H9 (cell line): Measurements from ENCODE around the gene FUT2. TPM values are rescaled to one million over a fixed set of nuclear protein-coding genes. Genes with fewer than 3 reads are reported as not detected.

Experiments
- DNase-seq: peaks from one replicate; pipeline ENCODE4 v3.0.0-alpha.2; 2017
- H2AFZ ChIP-seq: one replicate; pipeline ENCODE4 v1.6.1; 2013; ENCODE audit warnings: mild to moderate bottlenecking, low read length, control low read depth, moderate library complexity
- H2AK5ac ChIP-seq: 2 replicates; pipeline ENCODE4 v1.6.1; 2013; ENCODE audit warnings: low read length, control low read depth, mixed read lengths; ENCODE audit not compliant: insufficient read length
- H2BK120ac ChIP-seq: one replicate; pipeline ENCODE4 v1.6.1; 2013; ENCODE audit warnings: low read depth, mild to moderate bottlenecking, low read length, control low read depth, inconsistent platforms; ENCODE audit not compliant: poor library complexity, severe bottlenecking
- H2BK12ac ChIP-seq: 2 replicates; pipeline ENCODE4 v1.6.1; 2013; ENCODE audit warnings: low read length, control low read depth, mixed read lengths, low read depth; ENCODE audit not compliant: insufficient read length
- H2BK15ac ChIP-seq: 2 replicates; pipeline ENCODE4 v1.6.1; 2013; ENCODE audit warnings: low read depth, low read length, control low read depth
- H2BK20ac ChIP-seq: one replicate; pipeline ENCODE4 v1.6.1; 2013; ENCODE audit warnings: low read depth, mild to moderate bottlenecking, low read length, control low read depth, inconsistent platforms; ENCODE audit not compliant: poor library complexity, severe bottlenecking
- H2BK5ac ChIP-seq: 2 replicates; pipeline ENCODE4 v1.6.1; 2013; ENCODE audit warnings: low read length, control low read depth, mixed read lengths; ENCODE audit not compliant: insufficient read length
- H3K14ac ChIP-seq: 2 replicates; pipeline ENCODE4 v1.6.1; 2013; ENCODE audit warnings: low read length, control low read depth; ENCODE audit not compliant: insufficient read depth
- H3K18ac ChIP-seq: 2 replicates; pipeline ENCODE4 v1.6.1; 2013; ENCODE audit warnings: low read depth, mild to moderate bottlenecking, mixed read lengths, low read length, control low read depth; ENCODE audit not compliant: insufficient read length
- H3K23ac ChIP-seq: 2 replicates; pipeline ENCODE4 v1.6.1; 2013; ENCODE audit warnings: low read length, control low read depth, mixed read lengths, low read depth; ENCODE audit not compliant: insufficient read length
- H3K23me2 ChIP-seq: 2 replicates; pipeline ENCODE4 v1.6.1; 2013; ENCODE audit warnings: low read depth, mild to moderate bottlenecking, mixed read lengths, low read length, control low read depth; ENCODE audit not compliant: insufficient read length, poor library complexity, severe bottlenecking
- H3K27ac ChIP-seq: 2 replicates; pipeline ENCODE4 v1.5.1; 2013; ENCODE audit warnings: low read length, control low read depth, mixed read lengths, low read depth; ENCODE audit not compliant: insufficient read length
- H3K27me3 ChIP-seq: 2 replicates; pipeline ENCODE4 v1.6.1; 2013; ENCODE audit warnings: low read length, control low read depth, inconsistent platforms; ENCODE audit not compliant: insufficient read depth
- H3K4ac ChIP-seq: 2 replicates; pipeline ENCODE4 v1.6.1; 2013; ENCODE audit warnings: low read depth, mild to moderate bottlenecking, control low read depth, inconsistent platforms, low read length, moderate library complexity
- H3K4me1 ChIP-seq: 2 replicates; pipeline ENCODE4 v1.6.1; 2013; ENCODE audit warnings: low read length, control low read depth, inconsistent platforms; ENCODE audit not compliant: insufficient read depth
- H3K4me2 ChIP-seq: 2 replicates; pipeline ENCODE4 v1.6.1; 2013; ENCODE audit warnings: low read length, control low read depth, mixed read lengths; ENCODE audit not compliant: insufficient read length, insufficient read depth
- H3K56ac ChIP-seq: 2 replicates; pipeline ENCODE4 v1.6.1; 2013; ENCODE audit warnings: low read depth, mild to moderate bottlenecking, mixed read lengths, low read length, control low read depth; ENCODE audit not compliant: insufficient read length
- H3K79me1 ChIP-seq: 2 replicates; pipeline ENCODE4 v1.6.1; 2013; ENCODE audit warnings: low read depth, mild to moderate bottlenecking, moderate library complexity, low read length, control low read depth, inconsistent platforms; ENCODE audit not compliant: insufficient read depth, poor library complexity, severe bottlenecking
- H3K79me2 ChIP-seq: 2 replicates; pipeline ENCODE4 v1.6.1; 2013; ENCODE audit warnings: low read length, control low read depth, inconsistent platforms; ENCODE audit not compliant: insufficient read depth
- H3K9ac ChIP-seq: 2 replicates; pipeline ENCODE4 v1.6.1; 2013; ENCODE audit warnings: low read length, control low read depth, mixed read lengths; ENCODE audit not compliant: insufficient read length; ENCODE audit errors: extremely low read depth
- H3K9me3 ChIP-seq: one replicate; pipeline ENCODE4 v1.6.1; 2013; ENCODE audit warnings: low read depth, low read length, inconsistent platforms; ENCODE audit not compliant: control insufficient read depth
- H3T11ph ChIP-seq: one replicate; pipeline ENCODE4 v1.6.1; 2013; ENCODE audit warnings: mild to moderate bottlenecking, low read length, control low read depth, inconsistent platforms
- H4K20me1 ChIP-seq: one replicate; pipeline ENCODE4 v1.6.1; 2013; ENCODE audit not compliant: control insufficient read depth, insufficient read length, insufficient read depth
- H4K5ac ChIP-seq: 2 replicates; pipeline ENCODE4 v1.6.1; 2013; ENCODE audit warnings: low read depth, mild to moderate bottlenecking, mixed read lengths, low read length, control low read depth; ENCODE audit not compliant: insufficient read length
- H4K8ac ChIP-seq: replicated peaks from 2 replicates; pipeline ENCODE4 v1.6.1; 2013; ENCODE audit warnings: low read length, control low read depth, mixed read lengths, low read depth; ENCODE audit not compliant: insufficient read length
- H4K91ac ChIP-seq: 2 replicates; pipeline ENCODE4 v1.6.1; 2013; ENCODE audit warnings: low read depth, mild to moderate bottlenecking, moderate library complexity, mixed read lengths, low read length, control low read depth; ENCODE audit not compliant: insufficient read length
- H3K27ac Mint-ChIP-seq, 3 experiments: 2 replicates in 2 of 3; 3 replicates in 1 of 3; pipeline ENCODE4 v1.8.0; 2020 to 2021; ENCODE audit warnings: mixed read lengths in 3 of 3, mild to moderate bottlenecking in 1 of 3, moderate library complexity in 1 of 3
- H3K27me3 Mint-ChIP-seq: 2 replicates; pipeline ENCODE4 v1.8.0; 2021; ENCODE audit warnings: low read depth, mild to moderate bottlenecking, moderate library complexity, mixed read lengths
- H3K36me3 Mint-ChIP-seq, 3 experiments: 2 replicates in 2 of 3; 3 replicates in 1 of 3; pipeline ENCODE4 v1.8.0; 2020 to 2021; ENCODE audit warnings: low read depth in 3 of 3, mixed read lengths in 3 of 3; ENCODE audit not compliant: insufficient read depth in 1 of 3
- H3K4me1 Mint-ChIP-seq, 2 experiments: 2 replicates each; pipeline ENCODE4 v1.8.0; 2020; ENCODE audit warnings: mixed read lengths in 2 of 2
- H3K4me3 Mint-ChIP-seq, 2 experiments: 2 replicates in 1 of 2; 3 replicates in 1 of 2; pipeline ENCODE4 v1.8.0; 2020 to 2021; ENCODE audit warnings: mild to moderate bottlenecking in 2 of 2, mixed read lengths in 2 of 2, moderate library complexity in 1 of 2
- H3K9me3 Mint-ChIP-seq, 2 experiments: 2 replicates in 1 of 2; 3 replicates in 1 of 2; pipeline ENCODE4 v1.8.0; 2020; ENCODE audit warnings: mild to moderate bottlenecking in 2 of 2, mixed read lengths in 2 of 2, moderate library complexity in 1 of 2
- CTCF ChIP-seq: fragments of 200-600 bp; sonication (generic); conservative IDR thresholded peaks from 3 replicates; pipeline ENCODE4 v1.8.0; 2021; ENCODE audit warnings: antibody characterized with exemption, mild to moderate bottlenecking
- WGBS: extraction: QIAGEN DNeasy Blood & Tissue Kit; methylation state at CpG from one replicate; pipeline ENCODE4 v1.1.7; 2013; ENCODE audit warnings: missing lambda C conversion rate, low lambda C conversion rate, mixed read lengths; ENCODE audit not compliant: insufficient read length; ENCODE audit errors: extremely low coverage; 5-methylcytosine and 5-hydroxymethylcytosine counted together
- total RNA-seq: library from RNA; stranded (reverse); gene quantifications from 2 replicates; pipeline ENCODE4 v1.2.1, GENCODE V29; 2021

The FUT2 gene
- total RNA-seq, 1 experiment from 2014 or later = 11.4 TPM

DNA sequence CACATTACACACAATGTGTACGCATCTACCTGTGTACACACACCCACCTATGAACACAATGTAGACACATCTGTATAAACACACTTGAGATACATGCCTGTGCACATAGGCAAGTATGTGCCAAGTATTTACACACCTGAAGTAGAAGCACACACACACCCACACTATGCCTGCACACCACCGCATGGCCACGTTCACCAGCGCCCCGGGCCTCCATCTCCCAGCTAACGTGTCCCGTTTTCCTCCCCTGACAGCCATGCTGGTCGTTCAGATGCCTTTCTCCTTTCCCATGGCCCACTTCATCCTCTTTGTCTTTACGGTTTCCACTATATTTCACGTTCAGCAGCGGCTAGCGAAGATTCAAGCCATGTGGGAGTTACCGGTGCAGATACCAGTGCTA, 6.9 kb downstream of the FUT2 start:
- no peak overlapping the region for H2BK12ac ChIP-seq
- no CpG with 5 or more reads among the region's 13 CpGs for WGBS
- no peak overlapping the region for H3K4ac ChIP-seq
- Mint-ChIP-seq H3K4me3 (no peak overlapping the region; a peak in 1 of 5 replicates), H3K9me3 (peaks cover 2 to 4% of the 10 kb centered on the region in 2 experiments; a peak in 3 of 5 replicates), H3K36me3 (peaks cover 24 to 37% (median 33%) of the 10 kb centered on the region in 3 experiments), H3K27me3 (no peaks in the 10 kb centered on the region), H3K27ac (no peak overlapping the region), H3K4me1 (peaks cover 0 to 7% of the 10 kb centered on the region in 2 experiments; a peak in 3 of 4 replicates)
- no peak overlapping the region for H3K27ac ChIP-seq
- no peak overlapping the region for H3K56ac ChIP-seq
- H3K4me1 ChIP-seq = no peaks in the 10 kb centered on the region
- no peak overlapping the region for H3K23ac ChIP-seq
- H3K27me3 ChIP-seq = no peaks in the 10 kb centered on the region
- H4K5ac ChIP-seq = no peak overlapping the region
- no peak for TF ChIP-seq CTCF
- no peaks in the 10 kb centered on the region for H4K20me1 ChIP-seq
- no peak overlapping the region for H4K91ac ChIP-seq
- H3K18ac ChIP-seq = no peak overlapping the region
- H3K4me2 ChIP-seq = no peak overlapping the region
- no peaks in the 10 kb centered on the region for H3K79me1 ChIP-seq
- no peak overlapping the region for H2BK15ac ChIP-seq
- no peak overlapping the region for H3K9ac ChIP-seq
- no peak overlapping the region for H2BK5ac ChIP-seq
- DNase-seq = no peak
- H3K79me2 ChIP-seq = no peaks in the 10 kb centered on the region
- H2AK5ac ChIP-seq = no peak overlapping the region
- H3K9me3 ChIP-seq = no peaks in the 10 kb centered on the region
- no peak overlapping the region for H3T11ph ChIP-seq
- H2BK20ac ChIP-seq = no peak overlapping the region
- H3K23me2 ChIP-seq = no peaks in the 10 kb centered on the region
- H2BK120ac ChIP-seq = no peak overlapping the region
- H3K14ac ChIP-seq = no peak overlapping the region
- H2AFZ ChIP-seq = no peak overlapping the region
- no peak overlapping the region for H4K8ac ChIP-seq
